ENCODE data around the gene HS3ST3A1.
"Not testable (repeated sequence)": the region's sequence is repeated elsewhere in the genome, so short reads cannot be mapped to it uniquely, and the experiment has no call there.

Gene HS3ST3A1

GRCh38 chr17:13534946-13535345 lies 66.8 kb downstream of the HS3ST3A1 start:
- no peak for DNase-seq

GRCh38 chr17:13531721-13532120 lies 70.0 kb downstream of the HS3ST3A1 start:
- no peak for DNase-seq

GRCh38 chr17:13525876-13526275 lies 75.9 kb downstream of the HS3ST3A1 start:
- DNase-seq, result no peak

GRCh38 chr17:13523164-13523563 lies 78.6 kb downstream of the HS3ST3A1 start:
- no peak for DNase-seq

- DNase-seq, result no peak
These were observed 79.0 kb downstream of the HS3ST3A1 start for GRCh38 chr17:13522749-13523148.

- DNase-seq, result no peak
These were observed 79.9 kb downstream of the HS3ST3A1 start for GRCh38 chr17:13521784-13522183.

- DNase-seq, result no peak
These were observed 80.7 kb downstream of the HS3ST3A1 start for GRCh38 chr17:13520899-13521572.

- no peak for DNase-seq
These were observed 83.3 kb downstream of the HS3ST3A1 start for GRCh38 chr17:13518261-13519000.

GRCh38 chr17:13513039-13513405 lies 88.7 kb downstream of the HS3ST3A1 start:
- DNase-seq, result no peak

- DNase-seq, result no peak
These were observed 91.7 kb downstream of the HS3ST3A1 start for GRCh38 chr17:13510062-13510461.

- DNase-seq, result no peak
These were observed 92.2 kb downstream of the HS3ST3A1 start for GRCh38 chr17:13509527-13509926.

- no peak for DNase-seq
These were observed 92.8 kb downstream of the HS3ST3A1 start for GRCh38 chr17:13508896-13509295.

- DNase-seq, result no peak
These were observed 98.2 kb downstream of the HS3ST3A1 start for GRCh38 chr17:13503526-13503925.

GRCh38 chr17:13502263-13502662 lies 99.5 kb downstream of the HS3ST3A1 start:
- DNase-seq, result no peak

- no peak for DNase-seq
These were observed 100.8 kb downstream of the HS3ST3A1 start for GRCh38 chr17:13500947-13501346.

- DNase-seq, result no peak
These were observed 103.5 kb downstream of the HS3ST3A1 start for GRCh38 chr17:13498184-13498583.

GRCh38 chr17:13496553-13497056 lies 105.1 kb downstream of the HS3ST3A1 start:
- DNase-seq, result not testable (repeated sequence)

GRCh38 chr17:13495423-13495822 lies 106.3 kb downstream of the HS3ST3A1 start:
- DNase-seq, result no peak

- DNase-seq, result no peak
These were observed 109.0 kb downstream of the HS3ST3A1 start for GRCh38 chr17:13492737-13493122.

- no peak for DNase-seq
These were observed 109.6 kb downstream of the HS3ST3A1 start for GRCh38 chr17:13491916-13492736.

- DNase-seq, result no peak
These were observed 110.2 kb downstream of the HS3ST3A1 start for GRCh38 chr17:13491491-13491890.

GRCh38 chr17:13490906-13491482 lies 110.7 kb downstream of the HS3ST3A1 start:
- DNase-seq, result no peak

- no peak for DNase-seq
These were observed 111.3 kb downstream of the HS3ST3A1 start for GRCh38 chr17:13490427-13490826.
